HEK293 (cell line): ENCODE data around the gene GPR160.

Source experiments
- CTCF ChIA-PET: fragments of 350-600 bp; formaldehyde crosslinking; extraction: SDS; loops from one replicate; lab custom pipeline; 2021; ENCODE audit warnings: antibody characterized with exemption; lab: Yijun Ruan, JAX
- POLR2A ChIA-PET: fragments of 300-600 bp; formaldehyde crosslinking; extraction: SDS; loops from one replicate; lab custom pipeline; 2020; ENCODE audit warnings: antibody characterized with exemption, inconsistent platforms; lab: Yijun Ruan, JAX
- H3K27ac ChIP-seq: fragments of 200-500 bp; sonication (Bioruptor generic); 2 replicates; pipeline ENCODE4 v1.5.1; 2014; ENCODE audit warnings: low read depth, low read length, control low read depth, inconsistent platforms; ENCODE audit errors: extremely low read depth
- H3K36me3 ChIP-seq, 2 experiments: fragments of 200-500 bp in 1 of 2; sonication (Bioruptor generic) in 1 of 2; 1 replicate in 1 of 2; 2 replicates in 1 of 2; pipeline ENCODE4 v1.5.1; 2014 to 2017; ENCODE audit warnings: inconsistent platforms in 2 of 2, low read length in 2 of 2; ENCODE audit not compliant: control insufficient read depth in 2 of 2, insufficient read depth in 1 of 2
- H3K4me1 ChIP-seq: fragments of 200-500 bp; sonication (Bioruptor generic); 2 replicates; pipeline ENCODE4 v1.5.1; 2014; ENCODE audit warnings: mild to moderate bottlenecking, low read length, inconsistent platforms; ENCODE audit not compliant: control insufficient read depth, insufficient read depth
- H3K4me3 ChIP-seq: 2 replicates; pipeline ENCODE4 v1.5.1; 2011; ENCODE audit warnings: low read depth, mild to moderate bottlenecking, control low read depth, low read length, moderate library complexity
- H3K9me3 ChIP-seq: fragments of 200-500 bp; sonication (Bioruptor generic); 2 replicates; pipeline ENCODE4 v1.5.1; 2014; ENCODE audit warnings: low read depth, low read length, inconsistent platforms; ENCODE audit not compliant: control insufficient read depth, insufficient read depth
- BCL6B ChIP-seq: fragments of 450-650 bp; formaldehyde crosslinking; IDR thresholded peaks from 2 replicates; pipeline ENCODE4 v1.5.1; 2017; ENCODE audit warnings: missing biosample characterization, missing genetic modification characterization
- KLF10 ChIP-seq: fragments of 450-650 bp; IDR thresholded peaks from 2 replicates; pipeline ENCODE4 v1.5.1; 2018; ENCODE audit warnings: missing biosample characterization, mild to moderate bottlenecking, missing genetic modification characterization
- KLF9 ChIP-seq: fragments of 450-650 bp; formaldehyde crosslinking; IDR thresholded peaks from 2 replicates; pipeline ENCODE4 v1.5.1; 2016; ENCODE audit warnings: missing biosample characterization, missing genetic modification characterization, low read depth
- OSR2 ChIP-seq: fragments of 450-650 bp; formaldehyde crosslinking; IDR thresholded peaks from 2 replicates; pipeline ENCODE4 v1.5.1; 2016; ENCODE audit warnings: missing biosample characterization, missing genetic modification characterization
- PRDM1 ChIP-seq: fragments of 450-650 bp; formaldehyde crosslinking; IDR thresholded peaks from 2 replicates; pipeline ENCODE4; 2016; ENCODE audit warnings: missing biosample characterization, missing genetic modification characterization
- PRDM6 ChIP-seq: fragments of 450-650 bp; formaldehyde crosslinking; IDR thresholded peaks from 2 replicates; pipeline ENCODE4 v1.5.1; 2017; ENCODE audit warnings: missing biosample characterization, missing genetic modification characterization
- REST ChIP-seq: fragments of 450-650 bp; formaldehyde crosslinking; IDR thresholded peaks from 2 replicates; pipeline ENCODE4 v1.5.1; 2016; ENCODE audit warnings: missing biosample characterization, missing genetic modification characterization
- SETDB1 ChIP-seq: IDR thresholded peaks from one replicate; pipeline ENCODE4 v1.6.1; 2017; ENCODE audit warnings: mild to moderate bottlenecking, low read length, moderate library complexity, mixed read lengths; ENCODE audit not compliant: insufficient read length
- SP2 ChIP-seq: fragments of 450-650 bp; formaldehyde crosslinking; IDR thresholded peaks from 2 replicates; pipeline ENCODE4 v1.5.1; 2016; ENCODE audit warnings: missing biosample characterization, missing genetic modification characterization
- ZBTB6 ChIP-seq: fragments of 450-650 bp; formaldehyde crosslinking; IDR thresholded peaks from 2 replicates; pipeline ENCODE4 v1.5.1; 2017; ENCODE audit warnings: missing biosample characterization, missing genetic modification characterization
- ZFP3 ChIP-seq: fragments of 450-650 bp; formaldehyde crosslinking; IDR thresholded peaks from 2 replicates; pipeline ENCODE4 v1.5.1; 2016; ENCODE audit warnings: low read depth, missing biosample characterization, missing genetic modification characterization
- ZNF280D ChIP-seq: fragments of 450-650 bp; formaldehyde crosslinking; IDR thresholded peaks from 2 replicates; pipeline ENCODE4 v1.5.1; 2016; ENCODE audit warnings: missing biosample characterization, missing genetic modification characterization
- ZNF292 ChIP-seq: fragments of 450-650 bp; formaldehyde crosslinking; IDR thresholded peaks from 2 replicates; pipeline ENCODE4 v1.5.1; 2016; ENCODE audit warnings: low read depth, missing biosample characterization, missing genetic modification characterization, borderline replicate concordance
- ZNF391 ChIP-seq: fragments of 450-650 bp; formaldehyde crosslinking; IDR thresholded peaks from 2 replicates; pipeline ENCODE4 v1.5.1; 2016; ENCODE audit warnings: low read depth, missing biosample characterization, missing genetic modification characterization, borderline replicate concordance
- ZNF423 ChIP-seq: fragments of 450-650 bp; formaldehyde crosslinking; IDR thresholded peaks from 2 replicates; pipeline ENCODE4 v1.5.1; 2016; ENCODE audit warnings: missing biosample characterization, missing genetic modification characterization
- ZNF426 ChIP-seq: fragments of 450-650 bp; formaldehyde crosslinking; IDR thresholded peaks from 2 replicates; pipeline ENCODE4 v1.5.1; 2017; ENCODE audit warnings: missing biosample characterization, missing genetic modification characterization, mild to moderate bottlenecking, inconsistent platforms, moderate library complexity
- ZNF48 ChIP-seq: fragments of 450-650 bp; formaldehyde crosslinking; IDR thresholded peaks from 2 replicates; pipeline ENCODE4 v1.5.1; 2016; ENCODE audit warnings: missing biosample characterization, missing genetic modification characterization
- ZNF623 ChIP-seq: fragments of 450-650 bp; formaldehyde crosslinking; IDR thresholded peaks from 2 replicates; pipeline ENCODE4 v1.5.1; 2016; ENCODE audit warnings: missing biosample characterization, missing genetic modification characterization
- ZNF639 ChIP-seq: fragments of 450-650 bp; formaldehyde crosslinking; IDR thresholded peaks from 2 replicates; pipeline ENCODE4 v1.5.1; 2016; ENCODE audit warnings: missing biosample characterization, missing genetic modification characterization
- ZNF768 ChIP-seq: fragments of 450-650 bp; formaldehyde crosslinking; IDR thresholded peaks from 2 replicates; pipeline ENCODE4 v1.5.1; 2018; ENCODE audit warnings: missing biosample characterization, mild to moderate bottlenecking, missing genetic modification characterization
- ZNF791 ChIP-seq: fragments of 450-650 bp; formaldehyde crosslinking; IDR thresholded peaks from 2 replicates; pipeline ENCODE4 v1.5.1; 2016; ENCODE audit warnings: missing biosample characterization, missing genetic modification characterization

Gene GPR160

GRCh38 chr3:169999433-169999832 lies 38.4 kb upstream of the GPR160 start (continued):
- TF ChIP-seq REST (tag by site-specific recombination) (no peak), ZNF623 (no peak), OSR2 (tag by site-specific recombination) (no peak), ZNF768 (tag by site-specific recombination) (no peak), ZNF639 (tag by site-specific recombination) (no peak), ZNF791 (no peak), ZNF423 (no peak), SETDB1 (no peak), ZFP3 (no peak)
- TF ChIP-seq, all 188 proteins: peak for 0

GRCh38 chr3:170000051-170000450 lies 37.7 kb upstream of the GPR160 start:
- ChIA-PET POLR2A (interaction anchor here (0.6 kb wide), 1 partner anchor 14 kb away, joined by 4 read pairs; no protein-coding TSS in a partner anchor), CTCF (no interaction called here)
- no peak for TF ChIP-seq PRDM1 (tag by site-specific recombination)
- no peak for TF ChIP-seq ZNF426
- no peak for TF ChIP-seq PRDM6 (tag by site-specific recombination)
- no peak for TF ChIP-seq ZNF391 (tag by site-specific recombination)
- no peak for TF ChIP-seq KLF10 (tag by site-specific recombination)
- no peak for TF ChIP-seq ZNF48 (tag by site-specific recombination)
- no peak for TF ChIP-seq ZNF791
- TF ChIP-seq KLF9 = no peak
- no peak for TF ChIP-seq ZBTB6 (tag by site-specific recombination)
- no peak for TF ChIP-seq BCL6B (tag by site-specific recombination)
- no peak for TF ChIP-seq ZNF280D (tag by site-specific recombination)
- no peak for TF ChIP-seq SP2 (tag by site-specific recombination)
- TF ChIP-seq ZNF292 = no peak
- TF ChIP-seq, all 188 proteins: peak for 0

More at GRCh38 chr3:170000051-170000450, 37.7 kb upstream of the GPR160 start:
- Histone ChIP-seq H3K36me3 (peaks cover 0 to 26% of the 10 kb centered on the region in 2 experiments; a peak in 1 of 3 replicates), H3K9me3 (no peaks in the 10 kb centered on the region), H3K4me3 (no peak overlapping the region), H3K4me1 (no peaks in the 10 kb centered on the region), H3K27ac (no peak overlapping the region)
